GOT3 (cell line): ENCODE data around the gene SORCS2.
A peak's percentile ranks its signal among the peaks of the same experiment; 100 is the strongest.

Experiments used
- DNase-seq: peaks from one replicate; lab custom pipeline; 2025; ENCODE audit warnings: mixed read lengths; lab: John Stamatoyannopoulos, UW

SORCS2 gene

GRCh38 chr4:7614350-7614949, 422.1 kb downstream of the SORCS2 start:
- DNase-seq, result no peak

DNA sequence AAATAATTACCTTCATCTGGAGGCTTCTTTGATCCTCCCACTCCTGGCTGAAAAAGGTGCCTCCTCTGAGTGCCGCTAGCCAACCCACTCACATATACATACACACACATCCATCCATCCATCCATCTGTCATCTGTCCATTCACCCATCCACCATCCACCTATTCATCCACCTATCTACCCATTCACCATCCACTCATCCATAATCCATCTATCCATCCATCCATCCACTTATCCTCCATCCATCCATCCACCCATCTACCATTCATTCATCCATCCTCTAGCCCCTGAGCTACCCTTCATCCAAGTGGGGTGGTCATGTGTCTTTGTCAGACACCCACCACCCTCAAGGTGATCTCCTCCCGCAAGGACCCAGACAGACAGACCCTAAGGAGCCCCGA, 423.9 kb downstream of the SORCS2 start:
- no peak for DNase-seq

DNA sequence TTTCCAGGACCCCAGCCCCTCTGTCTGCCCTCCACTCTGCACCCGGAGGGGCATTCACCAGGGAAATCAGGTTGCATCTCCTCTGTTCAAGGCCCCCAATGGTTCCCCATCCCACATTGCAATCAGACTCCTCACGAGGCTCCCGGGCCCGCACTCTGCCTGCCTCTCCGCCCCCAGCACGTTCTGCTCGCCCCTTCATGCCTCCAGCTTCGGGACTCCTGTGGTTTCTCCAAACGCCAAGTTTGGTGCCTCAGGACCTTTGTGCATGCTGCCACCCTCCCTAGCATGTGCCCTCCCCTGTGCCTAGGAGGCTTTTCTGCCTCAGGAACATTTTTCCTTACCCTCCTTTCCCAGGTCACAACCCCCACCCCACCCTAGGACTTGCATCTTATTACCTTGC, 426.0 kb downstream of the SORCS2 start:
- DNase-seq, result no peak

- no peak for DNase-seq
Measured at GRCh38 chr4:7620086-7620813, 427.9 kb downstream of the SORCS2 start.

DNA sequence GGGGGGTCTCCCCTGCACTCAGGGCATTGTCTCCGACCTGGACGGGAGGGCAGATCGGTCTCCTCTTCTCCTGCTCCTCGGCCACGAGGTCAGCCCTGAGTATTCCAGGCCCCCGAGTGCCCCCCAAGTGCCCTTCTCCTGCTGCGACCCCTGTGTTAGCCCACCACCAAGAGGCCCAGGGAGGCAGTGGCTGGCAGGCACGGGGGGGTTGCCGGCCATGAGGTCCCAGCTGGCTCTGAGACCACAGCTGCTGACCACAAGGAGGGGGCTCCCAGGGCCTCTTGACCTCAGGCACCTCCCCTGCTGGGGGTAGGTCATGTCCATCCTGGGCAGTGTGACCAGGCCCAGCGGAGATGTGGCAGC, 428.5 kb downstream of the SORCS2 start:
- no peak for DNase-seq

GRCh38 chr4:7621252-7622035, 429.1 kb downstream of the SORCS2 start:
- DNase-seq, result no peak

DNA sequence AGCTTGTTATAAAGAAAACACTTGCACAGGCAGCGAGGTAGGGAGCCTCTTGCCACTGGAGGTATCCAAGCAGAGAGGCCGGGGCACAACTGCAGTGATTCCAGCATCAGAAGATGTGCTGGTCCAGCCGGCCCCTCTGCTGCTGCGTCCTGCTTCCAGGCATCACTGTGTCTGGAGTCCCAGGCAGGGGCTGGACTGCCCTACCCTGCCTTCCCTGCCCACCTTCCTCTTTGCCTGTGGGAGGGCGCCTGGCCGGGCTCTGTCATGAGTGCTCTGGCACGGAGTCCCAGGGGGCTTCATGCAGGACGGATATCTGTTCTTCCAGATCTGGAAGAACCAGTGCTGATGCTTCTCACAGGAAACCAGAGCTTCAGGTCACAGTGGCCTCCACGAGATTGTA, 430.0 kb downstream of the SORCS2 start:
- no peak for DNase-seq

DNA sequence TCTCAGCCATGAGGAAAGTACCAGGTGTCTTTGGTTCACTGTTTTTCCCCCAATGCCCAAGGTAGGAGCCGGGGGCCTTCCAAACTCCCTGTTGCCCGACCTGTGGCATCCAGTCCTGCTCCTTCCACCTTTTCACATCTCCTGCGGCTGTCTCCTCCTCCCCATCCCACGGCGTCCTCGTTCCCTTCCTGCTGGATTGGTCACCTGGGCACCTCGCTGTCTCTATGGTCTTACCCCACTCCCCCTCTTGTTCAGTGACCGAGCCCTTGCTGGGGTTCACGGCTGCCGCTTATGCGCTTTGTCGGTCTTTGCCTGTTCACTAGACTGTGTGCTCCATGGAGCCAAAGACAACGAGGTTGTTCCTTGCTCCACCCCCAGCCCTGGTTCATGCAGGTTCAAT, 431.1 kb downstream of the SORCS2 start:
- DNase-seq, result no peak

- no peak for DNase-seq
Measured at GRCh38 chr4:7624396-7624980, 432.1 kb downstream of the SORCS2 start.

GRCh38 chr4:7625071-7625470, 432.7 kb downstream of the SORCS2 start:
- DNase-seq, result no peak

GRCh38 chr4:7626531-7626930, 434.2 kb downstream of the SORCS2 start:
- no peak for DNase-seq

DNA sequence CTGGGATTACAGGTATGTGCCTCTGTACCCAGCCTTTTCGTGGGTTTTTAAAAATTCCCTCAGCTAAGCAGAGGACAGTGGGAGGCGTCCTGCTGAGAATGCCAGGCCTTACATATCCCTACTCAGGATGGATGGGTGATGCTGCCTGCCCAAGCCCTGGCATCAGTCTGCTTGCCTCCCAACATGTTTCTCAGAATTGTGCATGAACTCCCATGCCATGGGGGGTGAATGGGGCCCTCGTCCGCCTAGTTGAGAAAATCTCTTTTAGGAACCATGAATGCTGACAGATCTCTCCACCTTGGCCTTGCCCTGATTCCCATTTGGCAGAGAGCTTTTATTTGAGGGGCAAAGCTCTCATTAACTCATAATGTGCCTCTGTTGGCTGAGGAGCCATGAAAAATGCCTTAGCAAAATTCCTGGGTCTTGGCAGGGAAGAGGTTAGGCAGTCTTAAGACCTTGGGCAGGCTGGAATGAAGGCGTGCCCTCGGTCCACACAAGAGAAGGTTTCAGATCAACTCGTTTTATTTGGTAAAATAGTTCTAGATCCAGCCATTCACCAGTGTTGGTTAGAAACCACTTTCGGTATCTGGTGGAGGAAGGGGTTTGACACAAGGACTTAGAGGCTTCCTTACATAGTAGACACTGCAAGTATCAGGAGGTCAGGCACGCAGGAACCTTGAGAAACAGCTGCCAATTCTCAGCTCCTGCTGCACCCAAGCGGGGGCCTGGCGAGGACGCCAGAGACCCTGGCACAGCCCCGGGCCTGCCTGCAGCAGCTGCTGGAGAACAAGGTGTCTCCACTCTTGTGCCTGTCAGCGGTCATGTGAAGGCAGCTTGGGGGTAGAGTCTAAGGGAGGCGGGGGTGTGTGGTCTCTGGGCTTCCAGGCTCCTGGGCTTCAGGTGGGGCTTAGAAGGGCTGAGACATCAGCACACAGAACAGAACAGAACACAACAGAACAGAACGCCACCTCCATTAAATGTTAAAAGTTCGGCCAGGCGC, 435.2 kb downstream of the SORCS2 start:
- DNase-seq, result no peak

GRCh38 chr4:7628432-7628831, 436.1 kb downstream of the SORCS2 start:
- DNase-seq, result no peak

DNA sequence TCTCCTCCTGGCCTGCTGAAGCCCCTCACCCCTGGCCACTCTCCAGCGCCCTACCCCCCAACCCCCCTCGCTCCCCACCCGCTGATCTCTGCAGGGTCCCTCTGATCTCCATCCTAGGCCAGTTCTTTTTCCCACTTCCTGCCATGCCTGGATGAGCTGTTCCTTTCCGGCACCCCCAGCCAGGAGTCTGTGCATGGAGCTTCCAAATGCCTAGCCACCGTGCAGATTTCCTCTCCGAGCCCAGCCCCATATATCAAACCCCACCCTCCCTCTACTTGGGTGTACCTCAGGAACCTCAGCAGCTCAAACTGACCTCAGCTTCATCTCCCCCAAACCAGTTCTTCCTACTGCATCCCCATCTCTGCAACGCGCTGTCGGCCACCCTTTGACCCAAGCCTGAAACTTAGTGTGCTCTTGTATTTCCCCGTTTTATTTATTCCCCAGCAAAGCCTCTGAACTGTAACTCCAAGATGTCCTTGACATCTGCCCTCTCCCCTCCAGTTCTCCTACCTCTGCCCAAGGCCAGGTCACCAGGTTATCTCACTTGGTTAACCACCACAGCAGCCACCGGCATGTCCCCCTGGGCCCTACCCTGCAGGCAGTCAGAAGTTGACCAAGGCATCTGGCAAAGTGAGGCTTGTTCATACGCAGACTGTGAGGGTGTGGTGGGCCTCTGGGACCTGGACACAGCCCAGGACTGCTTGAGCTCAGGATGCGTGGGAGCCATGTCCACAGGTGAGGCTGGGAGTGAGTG, 437.3 kb downstream of the SORCS2 start:
- DNase-seq, result no peak

- DNase-seq, result peak; percentile 43
Measured at GRCh38 chr4:7630568-7631287, 438.4 kb downstream of the SORCS2 start.

GRCh38 chr4:7631288-7632014, 439.1 kb downstream of the SORCS2 start:
- DNase-seq, result no peak

GRCh38 chr4:7632341-7632740, 440.0 kb downstream of the SORCS2 start:
- DNase-seq, result no peak

GRCh38 chr4:7632971-7633370, 440.6 kb downstream of the SORCS2 start:
- no peak for DNase-seq

- no peak for DNase-seq
Measured at GRCh38 chr4:7634661-7635251, 442.4 kb downstream of the SORCS2 start.
